ENCODE results near the gene ATP6V1G2. TPM values are rescaled to one million over a fixed set of nuclear protein-coding genes. Genes with fewer than 3 reads are reported as not detected.

The ATP6V1G2 gene
- total RNA-seq, 4 donors from 2014 or later: 0.82 to 0.95 TPM; not detected in 2

DNA sequence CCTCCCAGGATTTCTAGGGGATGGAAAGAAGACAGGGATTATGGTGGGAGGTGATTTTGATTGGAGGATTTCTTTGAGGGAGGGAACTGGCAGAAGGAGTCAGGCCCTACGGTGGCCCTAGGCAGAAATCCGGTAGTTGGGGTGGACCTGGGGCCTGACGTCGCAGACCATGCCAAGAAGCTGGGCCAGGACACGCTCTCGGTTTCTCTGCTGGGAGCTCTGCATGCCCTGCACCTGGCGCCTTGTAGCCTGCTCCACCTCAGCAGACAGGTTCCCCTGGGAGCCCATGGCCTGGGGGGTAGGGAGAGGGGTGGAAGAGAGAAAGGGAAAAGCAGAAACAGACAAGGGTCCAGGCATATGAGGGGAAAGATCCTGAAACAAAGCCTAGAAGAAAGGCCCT, 1.1 kb downstream of the ATP6V1G2 start:
- Histone ChIP-seq H3K4me1 (peaks cover 21 to 32% (median 24%) of the 10 kb centered on the region in 4 donors), H3K27ac (no peak overlapping the region), H3K36me3 (peaks cover 0 to under 1% (median 0%) of the 10 kb centered on the region in 4 donors), H3K9me3 (no peaks in the 10 kb centered on the region), H3K27me3 (no peaks in the 10 kb centered on the region), H3K4me3 (no peak overlapping the region)
- DNase-seq: no peak
- in situ Hi-C loops (cut with MboI; ENCODE audit: low pct_ligation_motif_present in 1 of 4, low pct_unique_long_range_greater_than_20kb in 1 of 4, low sequenced_read_pairs in 3 of 4) (loop anchor here in 3 of 4 donors (5.0 to 10.0 kb wide), 3 partner anchors 50 to 52 kb away; partner anchors contain the start of genes MICB (in 1 of the 3) and NCR3 (in 1 of the 3)), intact Hi-C loops (cut with DNase I; ENCODE audit: low total_unique reads) (loop anchor here (5.0 kb wide), 1 partner anchor 37 kb away; the partner anchor contains the start of gene LTB)
- WGBS, 2 donors (ENCODE audit: low coverage in 1 of 2): 72 to 79% methylated on average over 5 to 7 of the region's 7 CpGs
- TF ChIP-seq EP300 (IDR thresholded peaks at IDR 0.05; ENCODE audit: low read depth) (no peak), POLR2AphosphoS5 (IDR thresholded peaks at IDR 0.05) (no peak), POLR2A (IDR thresholded peaks at IDR 0.05) (no peak)
- TF ChIP-seq, protein P1, sequence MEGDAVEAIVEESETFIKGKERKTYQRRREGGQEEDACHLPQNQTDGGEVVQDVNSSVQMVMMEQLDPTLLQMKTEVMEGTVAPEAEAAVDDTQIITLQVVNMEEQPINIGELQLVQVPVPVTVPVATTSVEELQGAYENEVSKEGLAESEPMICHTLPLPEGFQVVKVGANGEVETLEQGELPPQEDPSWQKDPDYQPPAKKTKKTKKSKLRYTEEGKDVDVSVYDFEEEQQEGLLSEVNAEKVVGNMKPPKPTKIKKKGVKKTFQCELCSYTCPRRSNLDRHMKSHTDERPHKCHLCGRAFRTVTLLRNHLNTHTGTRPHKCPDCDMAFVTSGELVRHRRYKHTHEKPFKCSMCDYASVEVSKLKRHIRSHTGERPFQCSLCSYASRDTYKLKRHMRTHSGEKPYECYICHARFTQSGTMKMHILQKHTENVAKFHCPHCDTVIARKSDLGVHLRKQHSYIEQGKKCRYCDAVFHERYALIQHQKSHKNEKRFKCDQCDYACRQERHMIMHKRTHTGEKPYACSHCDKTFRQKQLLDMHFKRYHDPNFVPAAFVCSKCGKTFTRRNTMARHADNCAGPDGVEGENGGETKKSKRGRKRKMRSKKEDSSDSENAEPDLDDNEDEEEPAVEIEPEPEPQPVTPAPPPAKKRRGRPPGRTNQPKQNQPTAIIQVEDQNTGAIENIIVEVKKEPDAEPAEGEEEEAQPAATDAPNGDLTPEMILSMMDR (IDR thresholded peaks at IDR 0.05): no peak

DNA sequence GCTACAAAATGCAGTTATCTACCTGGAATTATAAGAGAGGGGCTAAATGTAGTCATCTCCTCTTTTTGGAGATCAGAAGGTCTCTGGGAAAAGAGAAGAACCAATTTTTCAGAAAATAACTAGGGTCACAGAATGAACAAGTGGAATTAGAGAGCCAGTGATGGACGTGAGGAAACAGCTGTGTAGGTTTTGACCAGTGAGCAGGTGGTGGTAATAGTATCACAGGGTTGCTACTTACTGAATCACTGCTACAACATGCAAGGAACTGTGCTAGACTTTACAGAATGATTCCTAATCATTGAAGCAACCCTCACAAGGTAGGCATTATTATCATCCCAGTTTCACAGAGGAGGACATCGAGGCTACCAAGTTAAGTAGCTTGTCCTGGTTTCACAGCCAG, 1.7 kb downstream of the ATP6V1G2 start:
- no peak for DNase-seq
- no peak for TF ChIP-seq POLR2A (IDR thresholded peaks at IDR 0.05)
- no peak for TF ChIP-seq EP300 (IDR thresholded peaks at IDR 0.05; ENCODE audit: low read depth)
- TF ChIP-seq, protein P1 (IDR thresholded peaks at IDR 0.05): no peak
- no peak for TF ChIP-seq POLR2AphosphoS5 (IDR thresholded peaks at IDR 0.05)
- Histone ChIP-seq H3K36me3 (peaks cover 0 to 7% (median 3%) of the 10 kb centered on the region in 4 donors), H3K4me1 (peaks cover 28 to 38% (median 30%) of the 10 kb centered on the region in 4 donors), H3K27me3 (no peaks in the 10 kb centered on the region), H3K4me3 (no peak overlapping the region), H3K27ac (no peak overlapping the region), H3K9me3 (no peaks in the 10 kb centered on the region)
- 66% methylated on average over 2 of the region's 2 CpGs; no CpG with 5 or more reads in 1 of the 2 donors for WGBS, 2 donors (ENCODE audit: low coverage in 1 of 2)
- intact Hi-C loops (cut with DNase I; ENCODE audit: low total_unique reads): loop anchor here (5.0 kb wide), 1 partner anchor 38 kb away; the partner anchor contains the start of gene LTB
- in situ Hi-C loops (cut with MboI; ENCODE audit: low pct_ligation_motif_present in 1 of 4, low pct_unique_long_range_greater_than_20kb in 1 of 4, low sequenced_read_pairs in 3 of 4): loop anchor here in 3 of 4 donors (5.0 to 10.0 kb wide), 3 partner anchors 50 to 53 kb away; partner anchors contain the start of genes MICB (in 1 of the 3) and NCR3 (in 1 of the 3)

DNA sequence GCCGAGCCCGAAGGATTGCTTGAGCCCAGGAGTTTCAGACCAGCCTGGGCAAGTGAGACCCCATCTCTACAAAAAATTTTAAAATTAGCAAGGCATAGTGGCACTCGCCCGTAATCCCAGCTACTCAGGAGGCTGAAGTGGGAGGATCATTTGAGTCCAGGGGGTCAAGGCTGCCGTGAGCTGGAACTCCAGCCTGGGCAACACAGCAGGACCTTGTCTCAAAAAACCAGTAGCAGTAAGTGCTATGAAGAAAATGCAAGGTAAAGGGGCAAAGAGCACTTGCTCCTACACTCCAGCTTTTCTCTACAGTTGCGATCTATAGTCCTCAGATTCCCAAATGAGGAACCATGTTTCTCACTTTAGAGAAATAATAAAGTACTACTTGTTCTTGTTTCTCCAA, 2.8 kb downstream of the ATP6V1G2 start:
- intact Hi-C loops (cut with DNase I; ENCODE audit: low total_unique reads) (no loop called here), in situ Hi-C loops (cut with MboI; ENCODE audit: low pct_ligation_motif_present in 1 of 4, low pct_unique_long_range_greater_than_20kb in 1 of 4, low sequenced_read_pairs in 3 of 4) (loop anchor here in 2 of 4 donors (10.0 kb wide), 2 partner anchors 49 to 51 kb away; partner anchors contain the start of genes MICB (in 1 of the 2) and NCR3 (in 1 of the 2))

More for the DNA sequence above, 2.8 kb downstream of the ATP6V1G2 start:
- Histone ChIP-seq H3K27ac (peak overlapping the region in 3 of 4 donors; percentile 93 to 97 (median 94)), H3K36me3 (peaks cover 0 to 11% (median 7%) of the 10 kb centered on the region in 4 donors), H3K4me1 (peaks cover 31 to 46% (median 40%) of the 10 kb centered on the region in 4 donors), H3K9me3 (no peaks in the 10 kb centered on the region), H3K4me3 (no peak overlapping the region), H3K27me3 (no peaks in the 10 kb centered on the region)
- 97 to 100% methylated on average over 1 to 6 of the region's 6 CpGs for WGBS, 2 donors (ENCODE audit: low coverage in 1 of 2)
- DNase-seq: no peak
- TF ChIP-seq POLR2A (IDR thresholded peaks at IDR 0.05) (no peak), EP300 (IDR thresholded peaks at IDR 0.05; ENCODE audit: low read depth) (no peak), POLR2AphosphoS5 (IDR thresholded peaks at IDR 0.05) (no peak)
- TF ChIP-seq, protein P1 (IDR thresholded peaks at IDR 0.05): no peak
